Endodermal cell (in vitro differentiated cells): ENCODE data around the gene TLCD4. TPM values are rescaled to one million over a fixed set of nuclear protein-coding genes. Genes with fewer than 3 reads are reported as not detected.
A peak's percentile ranks its signal among the peaks of the same experiment; 100 is the strongest.

Experiments
- DNase-seq: peaks from one replicate; pipeline ENCODE4 v3.0.0-alpha.2; 2017
- H3K27ac ChIP-seq: 2 replicates; pipeline ENCODE4 v1.5.1; 2013; ENCODE audit warnings: mild to moderate bottlenecking, low read depth, low read length, moderate library complexity
- H3K27me3 ChIP-seq: 2 replicates; pipeline ENCODE4 v1.6.1; 2013; ENCODE audit warnings: mild to moderate bottlenecking, low read length, moderate library complexity; ENCODE audit not compliant: insufficient read depth, control insufficient read depth, poor library complexity, severe bottlenecking
- H3K36me3 ChIP-seq: 2 replicates; pipeline ENCODE4 v1.7.0; 2013; ENCODE audit warnings: mild to moderate bottlenecking, low read length, moderate library complexity; ENCODE audit not compliant: control insufficient read depth, insufficient read depth
- H3K4me1 ChIP-seq: one replicate; pipeline ENCODE4 v1.7.0; 2013; ENCODE audit warnings: low read length; ENCODE audit not compliant: control insufficient read depth, insufficient read depth
- H3K4me3 ChIP-seq: 2 replicates; pipeline ENCODE4 v1.5.1; 2013; ENCODE audit warnings: mild to moderate bottlenecking, low read length, moderate library complexity
- H3K9ac ChIP-seq: 2 replicates; pipeline ENCODE4 v1.6.1; 2013; ENCODE audit warnings: mild to moderate bottlenecking, low read length, moderate library complexity; ENCODE audit not compliant: poor library complexity, severe bottlenecking; ENCODE audit errors: extremely low read depth
- H3K9me3 ChIP-seq: 2 replicates; pipeline ENCODE4 v1.6.1; 2013; ENCODE audit warnings: mild to moderate bottlenecking, low read length, moderate library complexity; ENCODE audit not compliant: control insufficient read depth
- H3K27ac Mint-ChIP-seq: 2 replicates; pipeline ENCODE4 v1.8.0; 2020; ENCODE audit warnings: mixed read lengths
- H3K27me3 Mint-ChIP-seq: 2 replicates; pipeline ENCODE4 v1.8.0; 2021; ENCODE audit warnings: mild to moderate bottlenecking, mixed read lengths; ENCODE audit not compliant: insufficient read depth
- H3K36me3 Mint-ChIP-seq: 2 replicates; pipeline ENCODE4 v1.8.0; 2020; ENCODE audit warnings: low read depth, mixed read lengths
- H3K4me1 Mint-ChIP-seq: 2 replicates; pipeline ENCODE4 v1.8.0; 2020; ENCODE audit warnings: mixed read lengths
- H3K4me3 Mint-ChIP-seq: 2 replicates; pipeline ENCODE4 v1.8.0; 2020; ENCODE audit warnings: mild to moderate bottlenecking, moderate library complexity, mixed read lengths
- H3K9me3 Mint-ChIP-seq: 2 replicates; pipeline ENCODE4 v1.8.0; 2020; ENCODE audit warnings: mild to moderate bottlenecking, mixed read lengths
- WGBS, 2 experiments: methylation state at CpG; one replicate each; pipeline versions ENCODE4 v1.1.5 to v1.1.7; 2013; ENCODE audit warnings: missing lambda C conversion rate in 2 of 2, mixed read lengths in 1 of 2; ENCODE audit not compliant: insufficient coverage in 1 of 2, insufficient read length in 1 of 2; 5-methylcytosine and 5-hydroxymethylcytosine counted together
- total RNA-seq, 2 donors: library from RNA; stranded (reverse); fragmentation: NEBNext Ultra II Directional in 1 of 2; extraction: Animal tissue kit (Norgen Biotek cat#: 25700) in 1 of 2; gene quantifications; 2 replicates in 1 of 2; 3 replicates in 1 of 2; pipeline ENCODE4 v1.2.1, GENCODE V29; 2021
- TF ChIP-seq, protein P1 (sequence below): fragments of 200-600 bp; sonication (generic); conservative IDR thresholded peaks from 2 replicates; pipeline ENCODE4 v1.5.0; 2021; ENCODE audit warnings: antibody characterized with exemption, mild to moderate bottlenecking

Gene TLCD4
- total RNA-seq, 2 donors from 2014 or later: 6.4 to 19.3 TPM

DNA sequence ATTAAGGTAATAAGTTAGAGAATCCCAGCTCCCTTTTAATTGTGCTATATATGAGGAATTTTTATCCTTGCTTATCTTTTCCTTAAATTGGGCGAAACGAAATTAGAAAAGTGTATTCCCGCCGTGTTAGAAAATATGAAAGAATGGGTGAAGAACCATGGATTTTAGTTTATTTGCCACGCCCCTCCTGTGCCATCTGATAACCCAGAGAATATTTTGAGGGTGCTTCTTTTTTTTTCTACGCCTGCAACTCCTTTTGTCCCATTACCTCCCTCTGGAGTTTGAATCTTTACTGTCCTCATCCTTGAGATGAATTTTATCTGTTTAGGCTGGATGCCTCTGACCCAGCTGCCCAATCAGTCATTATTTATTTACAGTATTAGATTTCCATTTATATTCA is 1.6 kb downstream of the TLCD4 start:
- no peaks in the 10 kb centered on the region for H3K9me3 Mint-ChIP-seq
- H3K9ac ChIP-seq: peak overlapping the region; percentile 64
- H3K27me3 ChIP-seq: peaks cover 4% of the 10 kb centered on the region
- H3K4me1 ChIP-seq: peaks cover 21% of the 10 kb centered on the region
- H3K36me3 Mint-ChIP-seq: peaks cover 2% of the 10 kb centered on the region
- peaks cover 37% of the 10 kb centered on the region for H3K4me1 Mint-ChIP-seq
- DNase-seq: no peak
- no peak overlapping the region for H3K27ac ChIP-seq
- peak overlapping the region; percentile 73 for H3K4me3 Mint-ChIP-seq
- no peaks in the 10 kb centered on the region for H3K36me3 ChIP-seq
- H3K27ac Mint-ChIP-seq: no peak overlapping the region
- WGBS, 2 experiments: 91 to 94% methylated on average over 6 of the region's 6 CpGs
- H3K27me3 Mint-ChIP-seq: peaks cover 30% of the 10 kb centered on the region
- H3K9me3 ChIP-seq: no peaks in the 10 kb centered on the region
- H3K4me3 ChIP-seq: peak overlapping the region; percentile 85
- TF ChIP-seq, protein P1, sequence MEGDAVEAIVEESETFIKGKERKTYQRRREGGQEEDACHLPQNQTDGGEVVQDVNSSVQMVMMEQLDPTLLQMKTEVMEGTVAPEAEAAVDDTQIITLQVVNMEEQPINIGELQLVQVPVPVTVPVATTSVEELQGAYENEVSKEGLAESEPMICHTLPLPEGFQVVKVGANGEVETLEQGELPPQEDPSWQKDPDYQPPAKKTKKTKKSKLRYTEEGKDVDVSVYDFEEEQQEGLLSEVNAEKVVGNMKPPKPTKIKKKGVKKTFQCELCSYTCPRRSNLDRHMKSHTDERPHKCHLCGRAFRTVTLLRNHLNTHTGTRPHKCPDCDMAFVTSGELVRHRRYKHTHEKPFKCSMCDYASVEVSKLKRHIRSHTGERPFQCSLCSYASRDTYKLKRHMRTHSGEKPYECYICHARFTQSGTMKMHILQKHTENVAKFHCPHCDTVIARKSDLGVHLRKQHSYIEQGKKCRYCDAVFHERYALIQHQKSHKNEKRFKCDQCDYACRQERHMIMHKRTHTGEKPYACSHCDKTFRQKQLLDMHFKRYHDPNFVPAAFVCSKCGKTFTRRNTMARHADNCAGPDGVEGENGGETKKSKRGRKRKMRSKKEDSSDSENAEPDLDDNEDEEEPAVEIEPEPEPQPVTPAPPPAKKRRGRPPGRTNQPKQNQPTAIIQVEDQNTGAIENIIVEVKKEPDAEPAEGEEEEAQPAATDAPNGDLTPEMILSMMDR: peak; percentile 28

DNA sequence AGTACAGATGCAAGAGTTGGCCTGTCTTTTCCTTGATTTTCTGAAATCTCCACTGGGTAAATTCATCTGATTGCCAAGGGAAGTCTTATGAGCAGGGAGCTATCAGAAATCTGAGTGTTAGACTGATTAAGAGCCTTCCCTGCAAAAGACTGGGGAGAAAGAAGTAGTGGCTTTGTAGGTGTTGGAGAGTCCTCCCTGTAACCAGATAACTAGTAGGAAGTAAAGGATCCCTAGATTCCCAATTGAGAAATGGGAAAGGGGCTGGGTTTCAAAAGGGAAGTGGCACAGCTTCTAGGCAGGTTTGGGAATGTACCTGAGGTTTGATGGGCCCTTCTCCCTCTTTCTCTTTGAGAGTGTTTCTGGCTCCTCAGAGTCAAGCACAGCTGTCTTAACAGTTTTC is 2.1 kb downstream of the TLCD4 start:
- Histone ChIP-seq H3K4me1 (peaks cover 23% of the 10 kb centered on the region), H3K36me3 (no peaks in the 10 kb centered on the region), H3K9ac (no peak overlapping the region), H3K9me3 (no peaks in the 10 kb centered on the region), H3K4me3 (peak overlapping the region; percentile 85), H3K27ac (no peak overlapping the region), H3K27me3 (peaks cover 4% of the 10 kb centered on the region)
- Mint-ChIP-seq H3K36me3 (peaks cover 2% of the 10 kb centered on the region), H3K4me1 (peaks cover 37% of the 10 kb centered on the region), H3K27ac (no peak overlapping the region), H3K27me3 (peaks cover 30% of the 10 kb centered on the region), H3K9me3 (no peaks in the 10 kb centered on the region), H3K4me3 (peak overlapping the region; percentile 73)
- DNase-seq: no peak
- TF ChIP-seq, protein P1: no peak

GRCh38 chr1:95122151-95122697 is 5.1 kb downstream of the TLCD4 start:
- Histone ChIP-seq H3K27me3 (peaks cover 4% of the 10 kb centered on the region), H3K36me3 (no peaks in the 10 kb centered on the region), H3K4me1 (peaks cover 26% of the 10 kb centered on the region), H3K27ac (no peak overlapping the region), H3K4me3 (no peak overlapping the region), H3K9ac (no peak overlapping the region), H3K9me3 (no peaks in the 10 kb centered on the region)
- WGBS, 2 experiments: 80 to 81% methylated on average over 6 to 8 of the region's 8 CpGs
- Mint-ChIP-seq H3K9me3 (no peaks in the 10 kb centered on the region), H3K27me3 (peaks cover 27% of the 10 kb centered on the region), H3K4me3 (no peak overlapping the region), H3K27ac (no peak overlapping the region), H3K4me1 (peaks cover 45% of the 10 kb centered on the region), H3K36me3 (peaks cover 2% of the 10 kb centered on the region)
- TF ChIP-seq, protein P1: no peak
- no peak for DNase-seq
